A172 (cell line): ENCODE measurements around the gene JPT2. TPM values are rescaled to one million over a fixed set of nuclear protein-coding genes. Genes with fewer than 3 reads are reported as not detected.
A peak's percentile ranks its signal among the peaks of the same experiment; 100 is the strongest.
"Not testable (repeated sequence)": the region's sequence is repeated elsewhere in the genome, so short reads cannot be mapped to it uniquely, and the experiment has no call there.

Experiments
- DNase-seq: peaks from one replicate; pipeline ENCODE4 v3.0.0-alpha.2; 2015; ENCODE audit warnings: low spot score
- total RNA-seq: library from RNA; depleted of rRNA; stranded (reverse); fragments of >200 nt; shearing (Covaris generic); gene quantifications from 2 replicates; pipeline ENCODE4 v1.2.3, GENCODE V29; 2014

The JPT2 gene
- total RNA-seq, 1 experiment from 2014 or later, result 120 TPM

DNA sequence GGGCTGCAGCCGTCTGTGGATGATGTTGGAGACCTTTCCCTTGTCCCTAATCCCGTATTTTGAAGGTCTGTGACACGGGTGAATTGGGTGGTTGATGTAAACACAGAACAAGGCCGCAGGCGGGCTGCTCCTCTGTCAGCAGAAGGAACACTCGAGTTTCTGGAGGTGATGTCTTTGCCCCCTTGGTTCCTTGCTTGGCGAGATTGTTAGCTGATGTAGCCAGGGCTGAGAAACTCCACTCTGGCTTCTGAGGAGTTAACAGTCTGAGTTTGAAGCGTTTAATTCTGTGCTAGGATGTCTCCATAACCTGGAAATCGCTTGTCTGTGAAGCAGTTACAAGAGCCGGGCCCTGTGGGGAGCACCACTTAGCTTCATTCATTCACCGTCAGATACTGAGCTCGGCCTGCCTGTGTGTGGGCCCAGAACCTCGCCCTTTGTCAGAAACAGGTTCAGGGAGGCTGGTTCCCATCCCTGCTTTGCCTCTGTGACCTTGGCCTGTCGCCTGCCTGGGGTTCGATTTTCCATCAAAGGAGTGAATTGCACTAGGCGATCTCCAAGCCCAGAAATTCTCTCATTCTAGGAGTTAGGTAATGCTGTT is 29.2 kb downstream of the JPT2 start:
- DNase-seq, result no peak

DNA sequence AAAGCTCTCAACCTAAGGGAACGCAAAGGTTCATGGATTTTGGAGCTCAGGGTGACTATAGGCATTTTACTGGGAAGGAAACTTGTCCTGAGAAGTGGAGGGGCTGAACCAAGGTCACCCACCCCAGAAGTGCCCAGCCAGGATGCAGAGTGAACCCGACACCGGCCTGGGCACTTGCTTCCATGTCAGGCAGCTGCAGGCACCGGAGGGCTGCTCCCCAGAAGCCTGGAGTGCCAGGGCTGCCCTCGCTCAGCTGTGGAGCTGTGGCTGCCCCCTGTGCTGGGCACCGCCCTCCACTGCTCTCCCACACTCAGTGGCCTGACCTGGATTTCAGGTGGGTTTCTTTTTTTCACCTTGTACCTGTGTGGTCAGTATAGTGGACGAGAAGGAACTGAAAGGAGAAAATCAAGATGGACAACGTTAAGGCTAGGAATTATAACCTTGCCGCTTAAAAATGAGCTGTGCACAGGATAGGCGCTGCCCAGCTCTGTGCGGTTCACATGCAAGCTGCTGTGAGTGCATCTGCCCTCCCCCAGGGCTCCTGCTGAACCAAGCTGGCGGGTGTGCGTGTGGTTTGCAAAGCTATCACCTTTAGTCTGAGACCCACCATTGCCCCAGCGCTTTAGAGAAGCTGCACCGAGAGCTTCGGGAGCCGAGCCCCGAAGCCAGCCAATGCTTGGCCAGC is 30.1 kb downstream of the JPT2 start:
- DNase-seq, result no peak

DNA sequence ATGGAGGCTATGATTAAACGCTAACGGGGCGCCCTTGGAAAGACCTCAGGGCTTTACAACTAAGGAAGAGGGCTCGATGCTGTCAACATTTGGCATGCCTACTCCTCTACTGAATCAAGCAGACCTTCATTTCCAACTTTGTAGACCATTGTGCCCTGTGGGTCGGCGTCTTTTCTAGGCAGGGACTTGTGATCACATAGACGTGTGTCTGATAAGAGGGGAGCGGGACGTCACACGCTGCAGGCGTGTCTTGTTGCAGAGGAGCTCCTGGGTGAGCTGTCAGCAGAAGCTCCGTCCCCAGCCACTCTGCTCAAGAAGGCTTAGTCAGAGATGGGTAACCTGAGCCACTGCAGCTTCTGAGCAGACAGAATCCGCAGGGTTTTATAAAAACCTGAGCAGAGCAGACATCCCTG is 30.7 kb downstream of the JPT2 start:
- no peak for DNase-seq

DNA sequence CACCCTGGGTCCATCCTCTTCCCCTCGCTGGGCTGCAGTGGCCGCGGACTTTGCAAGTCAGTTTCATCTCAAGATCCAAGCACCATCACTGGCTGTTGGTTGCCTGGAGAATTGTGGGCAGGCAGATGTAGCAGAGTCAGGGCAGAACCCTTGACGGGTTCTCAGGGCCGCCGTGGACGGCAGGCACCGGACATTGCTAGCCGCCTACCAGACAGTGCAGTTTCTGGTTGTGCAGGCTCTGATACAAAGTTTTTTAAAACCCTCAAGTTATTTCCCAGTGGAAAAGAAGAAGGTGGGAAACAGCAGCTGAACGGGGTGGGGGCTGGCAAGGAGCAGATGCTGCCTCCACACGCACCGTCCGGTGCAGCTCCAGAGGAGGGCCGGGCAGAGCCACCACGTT is 31.3 kb downstream of the JPT2 start:
- no peak for DNase-seq

DNA sequence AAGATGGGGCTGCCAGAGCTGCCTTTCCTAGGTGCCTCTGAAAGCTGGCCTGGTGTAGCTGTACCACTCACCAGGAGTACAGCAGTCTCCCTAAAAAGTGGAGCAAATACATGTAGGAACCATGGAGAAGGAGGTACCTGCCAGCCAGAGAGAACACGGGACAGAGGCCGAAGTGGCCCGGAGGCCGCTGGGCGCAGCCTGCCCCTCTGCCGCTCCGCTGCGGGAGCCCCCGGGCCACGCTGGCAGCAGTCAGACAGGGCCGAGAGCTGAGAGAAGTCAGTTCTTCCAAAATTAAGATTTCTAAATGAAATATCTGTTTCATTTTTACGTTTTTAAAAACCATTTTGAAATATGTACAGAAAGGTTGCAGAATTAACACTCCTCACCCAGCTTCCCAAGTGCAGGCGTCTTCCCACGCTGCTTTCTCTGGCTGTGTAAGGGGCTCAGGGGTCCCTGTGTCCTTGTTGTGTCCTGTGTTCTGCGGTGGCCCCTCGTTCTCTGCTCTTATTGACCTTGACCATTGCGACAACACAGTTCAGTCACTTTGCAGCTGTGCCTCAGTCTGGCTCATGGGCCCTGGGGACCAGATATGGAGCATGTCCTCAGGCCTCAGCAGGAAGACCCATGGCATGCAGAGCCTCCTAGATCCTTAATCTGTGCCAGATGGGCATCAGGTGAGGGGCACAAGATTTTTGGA is 32.9 kb downstream of the JPT2 start:
- DNase-seq, result no peak

DNA sequence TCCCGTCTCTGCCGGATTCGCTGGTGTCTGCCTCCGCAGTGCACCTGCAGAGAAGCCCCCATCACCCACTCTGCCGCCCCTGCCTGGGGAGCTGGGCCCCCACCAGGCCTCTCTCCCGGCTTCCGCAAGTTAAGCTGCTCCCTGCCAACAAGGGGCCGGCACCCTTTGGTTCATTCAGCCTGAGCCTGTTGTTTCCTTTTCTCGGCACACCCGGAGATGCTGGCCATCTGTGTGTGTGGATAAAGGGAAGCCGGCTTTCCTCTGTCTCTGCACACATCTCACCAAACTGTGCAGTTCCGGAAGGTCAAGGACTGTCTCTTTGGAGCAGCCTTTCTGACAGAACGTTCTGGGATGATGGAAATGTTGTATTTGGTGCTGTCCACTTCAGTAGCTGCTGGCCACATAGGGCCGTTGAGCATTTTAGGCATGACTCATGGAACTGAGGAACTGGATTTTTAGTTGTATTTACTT is 34.7 kb downstream of the JPT2 start:
- DNase-seq, result no peak

DNA sequence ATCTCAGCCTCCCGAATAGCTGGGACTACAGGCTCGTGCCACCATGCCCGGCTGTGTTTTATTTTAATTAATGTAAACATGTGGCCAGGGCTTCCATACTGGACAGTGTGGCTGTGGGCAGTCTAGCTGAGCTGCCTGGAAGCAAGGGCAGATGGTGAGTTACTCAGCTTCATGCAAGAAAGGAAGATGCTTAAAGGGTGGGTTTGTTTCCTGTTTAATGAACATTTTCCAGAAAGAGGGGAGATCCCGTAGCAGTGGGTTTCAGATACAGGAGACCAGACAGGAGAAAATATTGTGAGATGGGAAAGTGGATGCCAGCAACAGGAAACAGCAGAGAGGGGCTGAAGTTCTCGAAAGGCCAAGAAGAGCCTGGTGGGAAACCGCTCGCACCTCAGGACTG is 35.3 kb downstream of the JPT2 start:
- DNase-seq, result no peak

DNA sequence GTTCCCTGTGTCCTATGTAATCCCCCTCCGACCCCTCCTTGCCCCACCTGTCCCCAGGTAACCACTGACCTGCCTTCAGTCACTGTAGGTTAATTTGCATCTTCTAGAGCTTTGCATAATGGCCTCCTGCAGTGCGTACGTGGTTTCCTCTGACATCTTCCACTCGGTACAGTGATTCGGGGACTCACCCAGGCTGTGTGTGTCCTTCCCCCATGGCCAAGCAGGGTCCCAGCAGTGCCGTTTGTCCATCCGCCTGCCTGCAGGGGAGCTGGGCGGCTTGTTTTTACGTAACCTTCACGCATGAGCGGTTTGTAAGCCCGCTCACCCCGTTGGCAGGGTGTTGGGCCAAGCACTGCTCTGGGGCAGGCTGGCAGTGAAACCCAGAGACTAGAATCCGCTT is 35.9 kb downstream of the JPT2 start:
- DNase-seq, result no peak

DNA sequence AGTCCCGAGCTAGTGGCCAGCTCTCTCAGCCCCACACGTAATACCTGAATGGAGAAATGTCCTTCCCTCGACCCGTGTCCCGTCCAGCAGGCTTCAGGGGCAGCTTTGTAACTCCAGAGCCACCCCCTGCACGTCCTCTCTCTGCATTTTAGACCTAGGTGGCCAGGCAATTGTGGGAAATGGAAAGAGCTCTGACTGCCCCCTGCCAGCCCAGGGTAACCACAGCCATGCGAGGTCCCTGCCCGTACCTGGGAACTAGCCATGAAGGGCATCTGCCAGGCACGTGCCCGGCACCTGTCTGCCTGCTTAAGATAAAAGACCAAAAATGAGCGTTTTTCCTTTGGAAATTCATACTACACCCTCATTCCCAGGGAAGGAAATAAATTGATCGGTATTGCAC is 37.1 kb downstream of the JPT2 start:
- DNase-seq, result no peak

DNA sequence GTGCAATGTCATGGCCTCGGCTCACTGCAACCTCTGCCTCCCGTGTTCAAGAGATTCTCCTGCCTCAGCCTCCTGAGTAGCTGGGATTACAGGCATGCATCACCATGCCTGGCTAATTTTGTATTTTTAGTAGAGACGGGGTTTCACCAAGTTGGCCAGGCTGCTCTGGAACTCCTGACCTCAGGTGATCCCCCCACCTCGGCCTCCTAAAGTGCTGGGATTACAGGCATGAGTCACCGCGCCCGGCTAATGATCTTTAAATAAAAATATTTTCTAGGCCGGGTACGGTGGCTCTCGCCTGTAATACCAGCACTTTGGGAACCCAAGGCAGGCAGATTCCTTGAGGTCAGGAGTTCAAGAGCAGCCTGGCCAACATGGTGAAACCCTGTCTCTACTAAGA is 40.2 kb downstream of the JPT2 start:
- peak; percentile 35 for DNase-seq

DNA sequence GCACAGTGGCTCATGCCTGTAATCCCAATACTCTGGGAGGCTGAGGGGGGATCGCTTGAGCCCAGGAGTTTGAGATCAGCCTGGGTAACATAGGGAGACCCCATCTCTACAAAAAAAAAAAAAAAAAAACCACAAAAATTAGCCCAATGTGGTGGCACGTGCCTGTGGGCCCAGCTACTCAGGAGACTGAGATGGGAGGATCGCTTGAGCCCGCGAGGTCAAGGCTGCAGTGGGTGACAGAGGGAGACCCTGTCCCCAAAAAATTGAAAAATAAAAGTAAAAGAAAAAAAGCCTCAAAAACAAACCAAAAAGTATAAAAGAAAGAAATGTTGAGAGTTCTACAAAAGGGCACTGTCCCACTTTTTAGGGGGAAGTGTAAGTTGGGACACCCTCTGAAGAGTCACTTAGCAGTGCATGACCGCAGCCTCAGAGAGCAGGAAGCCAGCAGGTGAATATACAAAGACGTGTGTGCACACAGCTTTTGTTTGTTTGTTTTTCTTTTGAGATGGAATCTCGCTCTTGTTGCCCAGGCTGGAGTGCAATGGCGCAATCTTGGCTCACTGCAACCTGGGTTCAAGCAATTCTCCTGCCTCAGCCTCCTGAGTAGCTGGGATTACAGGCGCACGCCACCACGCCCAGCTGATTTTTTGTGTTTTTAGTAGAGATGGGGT is 41.6 kb downstream of the JPT2 start:
- not testable (repeated sequence) for DNase-seq

DNA sequence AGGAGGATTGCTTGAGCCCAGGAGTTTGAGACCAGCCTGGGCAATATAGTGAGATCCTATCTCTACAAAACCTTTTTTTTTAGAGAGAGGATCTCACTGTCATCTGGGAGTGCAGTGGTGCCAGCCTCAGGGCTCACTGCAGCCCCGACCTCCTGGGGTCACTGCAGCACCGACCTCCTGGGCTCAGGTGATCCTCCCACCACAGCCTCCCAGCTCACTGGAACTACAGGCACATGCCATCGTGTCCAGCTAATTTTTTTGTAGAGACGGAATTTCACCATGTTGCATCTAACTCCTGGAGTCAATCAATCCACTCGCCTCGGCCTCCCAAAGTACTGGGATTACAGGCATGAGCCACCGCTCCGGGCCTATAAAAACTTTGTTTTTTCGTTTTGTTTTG is 43.3 kb downstream of the JPT2 start:
- DNase-seq, result no peak

DNA sequence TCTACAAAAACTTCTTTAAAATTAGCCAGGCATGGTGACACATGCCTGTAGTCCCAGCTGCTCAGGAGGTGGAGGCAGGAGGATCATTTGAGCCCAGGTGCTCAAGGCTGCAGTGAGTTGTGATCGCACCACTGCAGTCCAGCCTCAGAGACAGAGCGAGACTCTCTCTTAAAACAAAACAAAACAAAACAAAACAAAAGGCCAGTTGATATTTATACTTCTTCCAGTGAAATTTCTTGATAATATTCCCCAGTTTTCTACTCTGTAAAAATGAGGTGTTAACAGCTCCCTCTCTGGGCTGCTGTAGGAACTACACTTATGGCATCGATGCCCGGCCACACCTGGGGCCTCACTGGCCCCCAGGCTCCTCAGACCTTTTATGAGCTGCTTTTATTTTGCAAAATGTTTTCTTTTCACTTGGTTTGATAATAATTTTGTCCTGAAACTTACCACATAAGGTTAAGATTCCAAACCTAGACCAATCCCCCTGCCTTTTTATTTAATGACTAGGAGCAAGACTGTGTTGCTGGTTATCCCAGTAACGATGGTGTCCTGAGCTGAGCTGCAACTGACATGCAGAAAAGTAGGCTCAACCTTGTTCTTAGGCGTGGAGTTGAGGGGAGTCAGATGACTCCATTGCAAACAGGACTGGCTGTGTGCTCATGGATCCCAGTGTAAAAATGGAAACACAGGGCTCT is 45.5 kb downstream of the JPT2 start:
- peak; percentile 42 for DNase-seq

DNA sequence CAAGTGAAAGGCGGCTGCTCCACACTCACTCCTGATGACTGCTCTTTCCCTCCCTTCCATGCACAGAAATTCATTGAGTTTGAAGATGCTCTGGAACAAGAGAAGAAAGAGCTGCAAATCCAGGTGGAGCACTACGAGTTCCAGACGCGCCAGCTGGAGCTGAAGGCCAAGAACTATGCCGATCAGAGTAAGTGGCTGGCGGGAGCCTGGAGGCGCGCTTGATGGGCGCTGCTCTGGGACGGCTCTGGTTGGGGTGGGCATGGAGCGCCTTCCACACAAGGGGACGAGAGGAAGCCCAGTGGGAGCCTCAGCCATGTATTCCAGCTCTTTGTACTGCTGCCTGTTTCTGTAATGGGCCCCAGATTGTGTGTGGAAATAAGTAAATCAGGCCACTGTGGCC is 46.4 kb downstream of the JPT2 start:
- DNase-seq, result no peak

DNA sequence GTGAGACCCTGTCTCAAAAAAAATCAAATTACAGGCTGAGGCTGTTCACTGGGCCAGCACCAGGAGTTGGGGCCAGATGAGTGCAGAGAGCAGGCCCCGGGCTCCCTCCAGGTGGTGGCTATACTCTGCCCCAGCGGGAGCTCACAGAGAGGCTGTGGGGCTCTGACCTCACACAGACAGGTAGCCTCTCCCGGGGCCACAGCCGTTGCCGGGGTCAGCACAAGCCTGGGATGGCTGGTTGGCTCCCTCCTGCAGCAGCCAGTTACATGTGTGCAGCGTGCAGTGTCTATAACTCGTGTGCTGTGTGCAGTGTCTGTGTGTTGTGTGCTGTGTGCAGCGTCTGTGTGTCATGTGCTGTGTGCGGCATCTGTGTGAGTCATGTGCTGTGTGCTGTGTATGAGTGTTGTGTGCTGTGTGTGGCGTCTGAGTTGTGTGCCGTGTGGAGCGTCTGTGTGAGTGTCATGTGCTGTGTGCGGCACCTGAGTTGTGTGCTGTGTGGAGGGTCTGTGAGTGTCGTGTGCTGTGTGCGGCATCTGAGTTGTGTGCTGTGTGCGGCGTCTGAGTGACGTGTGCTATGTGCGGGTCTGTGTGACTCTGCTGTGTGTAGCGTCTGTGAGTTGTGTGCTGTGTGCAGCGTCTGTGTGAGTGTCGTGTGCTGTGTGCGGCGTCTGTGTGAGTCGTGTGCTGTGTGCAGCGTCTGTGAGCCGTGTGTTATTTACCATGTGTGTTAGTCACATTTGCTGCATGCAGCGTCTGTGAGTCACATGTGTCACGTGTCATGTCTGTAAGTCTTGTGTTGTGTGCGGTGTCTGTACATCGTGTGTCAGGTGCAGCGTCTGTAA is 48.8 kb downstream of the JPT2 start:
- DNase-seq, result no peak

DNA sequence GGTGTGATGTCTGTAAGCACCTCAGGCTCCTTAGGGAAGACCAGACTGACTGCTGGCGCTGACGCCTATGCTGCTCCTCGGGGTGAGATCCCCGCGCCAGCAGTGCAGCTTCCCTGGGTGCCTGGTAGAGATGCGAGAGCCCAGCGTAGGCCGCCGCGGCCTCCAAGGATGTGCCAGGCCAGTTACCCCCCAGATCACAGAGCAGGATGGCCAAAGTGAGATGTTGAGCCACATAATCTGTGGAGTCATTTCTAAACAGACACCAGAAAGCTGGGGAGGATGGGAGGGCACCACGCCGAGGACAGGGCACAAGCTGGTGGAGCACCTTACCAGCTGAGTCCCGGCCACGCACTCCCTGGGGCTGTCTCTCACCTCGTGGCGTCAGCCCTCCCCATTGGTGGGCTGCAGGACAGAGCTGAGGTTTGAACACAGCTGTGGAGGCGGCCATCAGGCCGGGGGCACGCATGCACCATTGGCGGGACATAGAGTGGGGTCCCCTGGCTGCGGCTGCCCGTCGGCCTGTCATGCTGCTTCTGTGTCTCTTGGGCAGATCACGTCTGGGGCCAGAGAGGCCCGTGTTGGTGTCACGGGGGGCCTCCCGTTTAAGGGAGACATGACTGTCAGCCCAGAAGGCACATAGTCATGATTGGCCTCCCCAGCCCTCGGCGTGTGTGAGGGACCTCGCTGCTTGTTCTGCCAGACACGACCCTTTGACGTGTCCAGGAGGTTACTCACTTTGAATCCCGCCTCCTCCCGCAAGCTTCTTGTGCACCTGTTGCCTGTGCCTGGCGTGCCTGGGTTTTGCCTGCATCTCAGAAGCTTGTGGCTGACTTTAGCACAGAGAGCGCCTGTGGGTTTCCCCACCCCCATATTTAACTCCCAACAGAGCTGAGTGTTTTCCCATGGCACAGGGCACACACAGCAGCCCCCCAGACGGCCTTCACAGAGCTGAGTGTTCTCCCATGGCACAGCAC is 49.9 kb downstream of the JPT2 start:
- DNase-seq, result no peak

DNA sequence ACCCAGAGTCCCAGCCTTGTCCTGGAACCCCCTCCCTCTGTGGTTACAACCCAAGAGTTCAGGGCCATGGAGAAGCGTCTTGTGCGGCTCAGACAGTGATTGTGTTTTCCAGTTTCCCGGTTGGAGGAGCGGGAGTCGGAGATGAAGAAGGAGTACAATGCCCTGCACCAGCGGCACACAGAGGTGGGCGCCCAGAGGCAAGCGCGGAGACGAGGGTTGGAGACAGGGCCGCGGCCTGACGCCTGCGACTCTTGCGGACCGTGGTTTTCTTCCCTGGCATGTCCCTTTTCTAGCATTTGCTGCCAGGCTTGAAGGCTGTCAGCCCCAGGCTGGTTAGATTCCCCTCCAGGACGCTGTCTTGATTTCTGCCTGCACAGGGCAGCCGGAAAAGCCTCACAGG is 50.9 kb downstream of the JPT2 start:
- no peak for DNase-seq

DNA sequence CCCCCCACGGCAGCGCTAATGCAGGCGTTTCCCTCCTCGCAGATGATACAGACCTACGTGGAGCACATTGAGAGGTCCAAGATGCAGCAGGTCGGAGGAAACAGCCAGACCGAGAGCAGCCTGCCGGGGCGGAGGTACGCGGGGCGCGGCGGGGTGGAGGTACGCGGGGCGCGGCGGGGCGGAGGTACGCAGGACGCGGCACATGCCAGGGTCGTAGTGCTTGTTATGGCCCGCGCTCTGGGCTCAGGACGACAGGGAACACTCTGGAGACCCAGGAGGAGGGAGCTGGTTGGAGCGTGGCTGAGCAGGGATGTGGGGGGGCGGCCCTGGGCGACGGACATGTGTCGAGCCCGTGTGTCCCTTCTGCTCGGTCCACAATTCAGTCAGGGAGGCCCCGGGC is 51.4 kb downstream of the JPT2 start:
- DNase-seq, result no peak

DNA sequence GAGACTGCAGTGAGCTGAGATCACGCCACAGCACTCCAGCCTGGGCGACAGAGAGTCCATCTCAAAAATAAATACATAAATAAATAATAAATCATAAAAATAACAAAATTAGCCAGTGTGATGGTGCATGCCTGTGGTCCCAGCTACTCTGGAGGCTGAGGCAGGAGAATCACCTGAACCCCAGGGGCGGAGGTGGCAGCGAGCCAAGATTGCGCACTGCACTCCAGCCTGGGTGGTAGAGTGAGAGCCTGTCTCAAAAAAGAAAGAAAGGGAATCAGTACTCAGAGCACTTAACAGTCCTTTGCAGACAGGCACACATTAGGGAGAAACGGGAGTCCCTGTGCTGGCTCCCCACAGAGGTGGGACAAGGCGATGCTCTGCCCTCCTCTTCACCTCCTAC is 53.0 kb downstream of the JPT2 start:
- no peak for DNase-seq

DNA sequence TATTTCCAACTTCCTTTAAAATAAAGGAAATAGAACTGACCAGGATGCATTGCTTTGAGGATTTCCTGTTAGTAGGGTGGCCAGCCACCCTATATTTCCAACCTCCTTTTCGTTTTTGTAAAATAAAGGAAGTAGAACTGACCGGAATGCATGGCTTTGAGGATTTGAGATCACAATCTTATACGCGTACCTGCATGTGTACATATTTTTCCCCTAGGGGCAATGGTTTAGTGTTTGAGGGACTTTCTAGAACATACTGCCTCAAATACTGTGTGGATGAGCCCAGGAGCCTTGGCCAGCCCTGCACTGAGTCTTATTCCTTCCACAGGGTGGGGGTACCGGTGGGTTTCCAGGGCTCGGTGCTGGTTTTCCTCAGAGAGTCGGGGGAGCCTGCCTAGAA is 53.5 kb downstream of the JPT2 start:
- DNase-seq, result no peak
